ENCODE data around the gene VAV2.

DNA sequence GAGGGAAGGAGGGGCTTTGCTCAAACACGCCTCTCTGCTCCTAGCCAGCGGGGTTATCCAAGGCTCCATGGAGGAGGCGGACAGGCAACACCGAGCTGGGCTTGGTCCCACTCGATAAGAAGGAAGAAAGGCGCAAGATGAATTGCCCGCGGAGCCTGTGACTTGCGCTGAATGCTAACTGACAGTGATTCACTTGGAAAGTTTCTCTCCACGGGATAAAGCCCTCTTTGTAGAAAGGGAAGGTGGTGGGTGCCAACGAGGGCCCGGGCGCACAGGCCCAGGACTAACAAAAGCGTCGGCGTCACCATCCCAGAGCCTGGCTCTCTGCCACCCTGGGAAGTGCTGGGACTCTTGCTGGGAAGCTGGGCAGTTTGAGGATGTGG lies 76.0 kb downstream of the VAV2 start:
- no peak for TF ChIP-seq CTCF (IDR thresholded peaks at IDR 0.05)
- no peak for TF ChIP-seq ZFX (IDR thresholded peaks at IDR 0.05; ENCODE audit: borderline replicate concordance)
